ENCODE results near the gene CHRND. TPM values are rescaled to one million over a fixed set of nuclear protein-coding genes. Genes with fewer than 3 reads are reported as not detected.

Gene CHRND
- total RNA-seq, 1 donor from 2014 or later: not detected

GRCh38 chr2:232501331-232501771, 24.6 kb upstream of the CHRND start:
- intact Hi-C loops (cut with DNase I): no loop called here
- no peak for DNase-seq
- ATAC-seq (ENCODE audit: poor library complexity): no peak

- ATAC-seq (ENCODE audit: poor library complexity) (no peak), DNase-seq (no peak)
- intact Hi-C loops (cut with DNase I): no loop called here
Measured at GRCh38 chr2:232501794-232502390, 24.1 kb upstream of the CHRND start.

- no peak for DNase-seq
- intact Hi-C loops (cut with DNase I): no loop called here
- no peak for ATAC-seq (ENCODE audit: poor library complexity)
Measured at GRCh38 chr2:232502511-232502910, 23.4 kb upstream of the CHRND start.

- ATAC-seq (ENCODE audit: poor library complexity) (peak; percentile 85), DNase-seq (no peak)
- intact Hi-C loops (cut with DNase I): no loop called here
Measured at GRCh38 chr2:232502911-232503808, 22.8 kb upstream of the CHRND start.

- DNase-seq (no peak), ATAC-seq (ENCODE audit: poor library complexity) (no peak)
- intact Hi-C loops (cut with DNase I): no loop called here
Measured at GRCh38 chr2:232503809-232504323, 22.1 kb upstream of the CHRND start.

GRCh38 chr2:232504438-232504837, 21.5 kb upstream of the CHRND start:
- intact Hi-C loops (cut with DNase I): no loop called here
- no peak for ATAC-seq (ENCODE audit: poor library complexity)
- no peak for DNase-seq

GRCh38 chr2:232505856-232506255, 20.1 kb upstream of the CHRND start:
- ATAC-seq (ENCODE audit: poor library complexity): no peak
- DNase-seq: no peak
- intact Hi-C loops (cut with DNase I): no loop called here

GRCh38 chr2:232506709-232507108, 19.3 kb upstream of the CHRND start:
- intact Hi-C loops (cut with DNase I): no loop called here
- DNase-seq (no peak), ATAC-seq (ENCODE audit: poor library complexity) (no peak)

GRCh38 chr2:232508251-232508650, 17.7 kb upstream of the CHRND start:
- no peak for DNase-seq
- ATAC-seq (ENCODE audit: poor library complexity): no peak
- intact Hi-C loops (cut with DNase I): no loop called here

- no peak for DNase-seq
- peak; percentile 70 for ATAC-seq (ENCODE audit: poor library complexity)
- intact Hi-C loops (cut with DNase I): no loop called here
Measured at GRCh38 chr2:232511336-232511890, 14.5 kb upstream of the CHRND start.

GRCh38 chr2:232512602-232513001, 13.4 kb upstream of the CHRND start:
- ATAC-seq (ENCODE audit: poor library complexity) (no peak), DNase-seq (no peak)
- intact Hi-C loops (cut with DNase I): no loop called here

GRCh38 chr2:232513353-232513752, 12.6 kb upstream of the CHRND start:
- DNase-seq (no peak), ATAC-seq (ENCODE audit: poor library complexity) (no peak)
- intact Hi-C loops (cut with DNase I): no loop called here

- no peak for ATAC-seq (ENCODE audit: poor library complexity)
- DNase-seq: no peak
- intact Hi-C loops (cut with DNase I): no loop called here
Measured at GRCh38 chr2:232515639-232516038, 10.3 kb upstream of the CHRND start.

- no peak for ATAC-seq (ENCODE audit: poor library complexity)
- no peak for DNase-seq
Measured at GRCh38 chr2:232516551-232516950, 9.4 kb upstream of the CHRND start.

GRCh38 chr2:232518844-232519243, 7.1 kb upstream of the CHRND start:
- intact Hi-C loops (cut with DNase I): no loop called here
- no peak for DNase-seq
- no peak for ATAC-seq (ENCODE audit: poor library complexity)

More at GRCh38 chr2:232516551-232516950, 9.4 kb upstream of the CHRND start:
- intact Hi-C loops (cut with DNase I): no loop called here

- no peak for ATAC-seq (ENCODE audit: poor library complexity)
- intact Hi-C loops (cut with DNase I): loop anchor here (5.0 kb wide), 2 partner anchors 68 to 613 kb away; no protein-coding TSS in a partner anchor
- DNase-seq: no peak
Measured at GRCh38 chr2:232519581-232520438, 6.2 kb upstream of the CHRND start, which contains the start of gene PRSS56. Gene PRSS56 (plus strand): TSS chr2:232520388. CDS start chr2:232520599, 211 bp downstream.

GRCh38 chr2:232520489-232520888, 5.5 kb upstream of the CHRND start:
- intact Hi-C loops (cut with DNase I): loop anchor here (5.0 kb wide), 2 partner anchors 68 to 613 kb away; no protein-coding TSS in a partner anchor
- no peak for ATAC-seq (ENCODE audit: poor library complexity)
- no peak for DNase-seq

- DNase-seq: no peak
- no peak for ATAC-seq (ENCODE audit: poor library complexity)
- intact Hi-C loops (cut with DNase I): loop anchor here (5.0 kb wide), 2 partner anchors 69 to 614 kb away; no protein-coding TSS in a partner anchor
Measured at GRCh38 chr2:232521098-232521497, 4.9 kb upstream of the CHRND start.
